HCT116 (cell line): ENCODE results near the gene SLC25A44. TPM values are rescaled to one million over a fixed set of nuclear protein-coding genes. Genes with fewer than 3 reads are reported as not detected.

Experiments used
- ATAC-seq: fragments of 200-7000 bp; cut with Tn5 transposase; 2 replicates; pipeline ENCODE4 v1.9.1; 2020; ENCODE audit warnings: mild to moderate bottlenecking, moderate library complexity
- BruUV-seq: library from RNA; stranded (reverse); fragments of 400-500 nt; replicated peaks from 2 replicates; lab custom pipeline; 2021; lab: Mats Ljungman, UMichigan
- CTCF ChIA-PET: fragments of 300-600 bp; sonication (Branson Sonifier 250); formaldehyde crosslinking; loops from one replicate; lab custom pipeline; 2021; ENCODE audit warnings: antibody characterized with exemption; lab: Charles Lee
- POLR2A ChIA-PET: fragments of 300-600, 350-600 bp; sonication (Branson Sonifier 250); formaldehyde crosslinking; loops from one replicate; lab custom pipeline; 2021; ENCODE audit warnings: antibody characterized with exemption; lab: Charles Lee
- RAD21 ChIA-PET, 2 experiments: fragments of 300-600 bp; sonication (Branson Sonifier 250); formaldehyde crosslinking; loops; one replicate each; lab custom pipeline; 2023; ENCODE audit warnings: low total read pairs in 2 of 2; ENCODE audit not compliant: uncharacterized antibody in 2 of 2, unreplicated experiment in 2 of 2, low non-redundant PET in 1 of 2; lab: Charles Lee
- DNase-seq: peaks from one replicate; pipeline ENCODE4 v3.0.0-alpha.2; 2010; ENCODE audit warnings: low read depth, low spot score
- H2AFZ ChIP-seq: fragments of 200-600 bp; shearing (Covaris generic), sonication (generic); 2 replicates; pipeline ENCODE4 v1.6.1; 2017; ENCODE audit warnings: low read depth, mixed run types, mixed read lengths, antibody characterized with exemption, low read length; ENCODE audit not compliant: poor library complexity, severe bottlenecking
- H3K27ac ChIP-seq: 2 replicates; pipeline ENCODE4 v1.5.1; 2012; ENCODE audit warnings: low read depth, low read length
- H3K27me3 ChIP-seq: fragments of 200-600 bp; sonication (generic); 2 replicates; pipeline ENCODE4 v1.6.1; 2016; ENCODE audit warnings: mixed run types, low read length, mixed read lengths; ENCODE audit not compliant: insufficient read depth
- H3K36me3 ChIP-seq, 2 experiments: fragments of 200-500 bp in 1 of 2; fragments of 200-600 bp in 1 of 2; sonication (Bioruptor generic) in 1 of 2; sonication (generic) in 1 of 2; 2 replicates each; pipeline versions ENCODE4 v1.5.1 to v1.6.1; 2014 to 2016; ENCODE audit warnings: low read length in 2 of 2, inconsistent platforms in 1 of 2, mixed read lengths in 1 of 2, mixed run types in 1 of 2; ENCODE audit not compliant: insufficient read depth in 2 of 2, control insufficient read depth in 1 of 2
- H3K4me1 ChIP-seq, 2 experiments: fragments of 200-600 bp in 1 of 2; sonication (generic) in 1 of 2; 2 replicates each; pipeline versions ENCODE4 v1.5.1 to v1.6.1; 2012 to 2017; ENCODE audit warnings: low read length in 2 of 2, inconsistent platforms in 1 of 2, mild to moderate bottlenecking in 1 of 2, mixed read lengths in 1 of 2, mixed run types in 1 of 2, moderate library complexity in 1 of 2; ENCODE audit not compliant: insufficient read depth in 2 of 2, control insufficient read depth in 1 of 2
- H3K4me2 ChIP-seq: fragments of 200-600 bp; sonication (generic); 2 replicates; pipeline ENCODE4 v1.6.1; 2017; ENCODE audit warnings: mixed run types, low read length, mixed read lengths
- H3K4me3 ChIP-seq, 2 experiments: fragments of 200-600 bp in 1 of 2; sonication (generic) in 1 of 2; replicated peaks in 1 of 2; 2 replicates each; pipeline ENCODE4 v1.5.1; 2011 to 2016; ENCODE audit warnings: low read length in 2 of 2, control low read depth in 1 of 2, low read depth in 1 of 2, mild to moderate bottlenecking in 1 of 2, mixed read lengths in 1 of 2, mixed run types in 1 of 2
- H3K79me2 ChIP-seq: fragments of 200-600 bp; sonication (generic); 2 replicates; pipeline ENCODE4 v1.6.1; 2017; ENCODE audit warnings: mild to moderate bottlenecking, mixed run types, low read length, moderate library complexity, mixed read lengths; ENCODE audit not compliant: insufficient read depth
- H3K9ac ChIP-seq: fragments of 200-600 bp; sonication (generic); 2 replicates; pipeline ENCODE4 v1.6.1; 2016; ENCODE audit warnings: low read length, mixed read lengths
- H3K9me2 ChIP-seq: fragments of 200-600 bp; sonication (generic), shearing (Covaris generic); 2 replicates; pipeline ENCODE4 v1.6.1; 2017; ENCODE audit warnings: mixed run types, mild to moderate bottlenecking, moderate library complexity; ENCODE audit not compliant: insufficient read depth
- H3K9me3 ChIP-seq, 2 experiments: fragments of 200-500 bp in 1 of 2; fragments of 200-600 bp in 1 of 2; sonication (Bioruptor generic) in 1 of 2; sonication (generic) in 1 of 2; 2 replicates each; pipeline ENCODE4 v1.6.1; 2014 to 2017; ENCODE audit warnings: low read length in 2 of 2, mixed read lengths in 2 of 2, inconsistent platforms in 1 of 2, low read depth in 1 of 2, mild to moderate bottlenecking in 1 of 2, mixed run types in 1 of 2, moderate library complexity in 1 of 2; ENCODE audit not compliant: control insufficient read depth in 1 of 2, insufficient read depth in 1 of 2
- H4K20me1 ChIP-seq: fragments of 200-600 bp; sonication (generic), shearing (Covaris generic); 2 replicates; pipeline ENCODE4 v1.6.1; 2017; ENCODE audit warnings: mixed run types, mild to moderate bottlenecking, moderate library complexity; ENCODE audit not compliant: insufficient read depth
- CBX3 ChIP-seq: IDR thresholded peaks from 2 replicates; pipeline ENCODE4 v1.6.1; 2012; ENCODE audit warnings: low read depth
- ELF1 ChIP-seq: IDR thresholded peaks from 2 replicates; pipeline ENCODE4 v1.6.1; 2012; ENCODE audit warnings: low read depth, borderline replicate concordance
- EZH2 ChIP-seq: fragments of 200-600 bp; sonication (generic); IDR thresholded peaks from 2 replicates; pipeline ENCODE4 v1.6.1; 2017; ENCODE audit warnings: antibody characterized with exemption, mixed run types
- FOSL1 ChIP-seq: IDR thresholded peaks from 2 replicates; pipeline ENCODE4 v1.6.1; 2012; ENCODE audit warnings: low read depth
- MAX ChIP-seq: IDR thresholded peaks from 2 replicates; pipeline ENCODE4 v1.6.1; 2012
- POLR2A ChIP-seq: IDR thresholded peaks from 2 replicates; pipeline ENCODE4 v1.7.0; 2011; ENCODE audit warnings: borderline replicate concordance; ENCODE audit not compliant: insufficient read depth, insufficient read length; ENCODE audit errors: extremely low read depth
- REST ChIP-seq: IDR thresholded peaks from 2 replicates; pipeline ENCODE4 v1.6.1; 2012; ENCODE audit warnings: low read depth
- SIN3A ChIP-seq: IDR thresholded peaks from 2 replicates; pipeline ENCODE4 v1.6.1; 2012; ENCODE audit warnings: low read depth
- SP1 ChIP-seq: IDR thresholded peaks from 2 replicates; pipeline ENCODE4 v1.6.1; 2012; ENCODE audit warnings: low read depth
- SRF ChIP-seq: IDR thresholded peaks from 2 replicates; pipeline ENCODE4 v1.6.1; 2012; ENCODE audit warnings: low read depth
- YY1 ChIP-seq: IDR thresholded peaks from 2 replicates; pipeline ENCODE4 v1.6.1; 2011; ENCODE audit warnings: low read length, low read depth, moderate library complexity, mild to moderate bottlenecking; ENCODE audit not compliant: insufficient replicate concordance; ENCODE audit errors: extremely low read depth
- ZFX ChIP-seq: fragments of 450-650 bp; IDR thresholded peaks from 2 replicates; pipeline ENCODE4 v1.6.1; 2017
- ZNF274 ChIP-seq: fragments of 200-500 bp; sonication (Bioruptor generic); IDR thresholded peaks from 2 replicates; pipeline ENCODE4 v1.6.1; 2014; ENCODE audit warnings: mild to moderate bottlenecking, low read depth, low read length, inconsistent platforms
- intact Hi-C: fragments of 100-400 bp; cut with micrococcal nuclease; formaldehyde crosslinking; loops from 2 replicates; pipeline ENCODE4 v1.10.0; 2022
- total RNA-seq: library from RNA; stranded (reverse); gene quantifications from one replicate; pipeline ENCODE4 v1.2.1, GENCODE V29; 2021; ENCODE audit not compliant: unreplicated experiment
- TF ChIP-seq, protein P1 (sequence below): IDR thresholded peaks from 2 replicates; pipeline ENCODE4 v1.6.1; 2012
- TF ChIP-seq, protein P2 (sequence below), 3 experiments: fragments of 200-600 bp in 1 of 3; sonication (generic) in 1 of 3; IDR thresholded peaks in 2 of 3; conservative IDR thresholded peaks in 1 of 3; 2 replicates each; pipeline ENCODE4 v1.5.1; 2012 to 2017; ENCODE audit warnings: low read depth in 2 of 3, low read length in 2 of 3, antibody characterized with exemption in 1 of 3, borderline replicate concordance in 1 of 3, control low read depth in 1 of 3, mild to moderate bottlenecking in 1 of 3, mixed read lengths in 1 of 3, mixed run types in 1 of 3, moderate library complexity in 1 of 3; ENCODE audit not compliant: insufficient read depth in 1 of 3

The SLC25A44 gene
- total RNA-seq, 1 experiment from 2014 or later, result 17.5 TPM

DNA sequence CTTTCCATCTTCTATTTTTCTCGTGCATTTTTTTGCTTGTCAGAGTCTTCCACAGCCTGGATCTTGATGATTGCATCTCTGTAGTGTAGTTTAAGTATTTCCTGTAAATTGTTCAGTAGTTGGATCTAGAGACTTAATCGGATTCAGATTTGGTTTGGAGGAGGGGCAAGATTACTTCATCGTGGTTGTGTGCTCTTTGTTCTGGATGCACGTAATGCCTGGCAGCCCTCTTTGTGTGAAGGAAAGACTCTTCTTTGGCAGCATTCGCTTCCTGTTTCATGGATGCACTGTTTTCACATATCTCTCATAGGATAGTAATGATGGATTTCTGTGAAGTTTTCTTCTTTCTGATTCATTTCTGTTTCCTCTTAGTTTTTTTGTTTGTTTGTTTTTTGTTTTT lies 26.4 kb upstream of the SLC25A44 start:
- no TSS peak for BruUV-seq

More for the DNA sequence above, 26.4 kb upstream of the SLC25A44 start:
- DNase-seq (no peak), ATAC-seq (no peak)
- ChIA-PET RAD21 (interaction anchor here in 1 of 2 experiments (0.6 kb wide), 1 partner anchor 57 kb away, joined by 3 read pairs; no protein-coding TSS in a partner anchor), POLR2A (no interaction called here), CTCF (no interaction called here)
- H3K27ac ChIP-seq, result no peak overlapping the region
- H3K9ac ChIP-seq, result no peak overlapping the region
- H3K9me2 ChIP-seq, result no peaks in the 10 kb centered on the region
- no peaks in the 10 kb centered on the region for H3K79me2 ChIP-seq
- TF ChIP-seq REST, result no peak
- TF ChIP-seq CBX3, result no peak
- no peak for TF ChIP-seq POLR2A
- TF ChIP-seq ZFX, result no peak
- no peak for TF ChIP-seq SRF
- TF ChIP-seq SIN3A, result no peak
- TF ChIP-seq FOSL1, result no peak
- TF ChIP-seq, protein P1, sequence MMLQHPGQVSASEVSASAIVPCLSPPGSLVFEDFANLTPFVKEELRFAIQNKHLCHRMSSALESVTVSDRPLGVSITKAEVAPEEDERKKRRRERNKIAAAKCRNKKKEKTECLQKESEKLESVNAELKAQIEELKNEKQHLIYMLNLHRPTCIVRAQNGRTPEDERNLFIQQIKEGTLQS, result no peak
- TF ChIP-seq YY1, result no peak
- TF ChIP-seq ZNF274, result no peak
- TF ChIP-seq MAX, result no peak
- TF ChIP-seq, protein P2, sequence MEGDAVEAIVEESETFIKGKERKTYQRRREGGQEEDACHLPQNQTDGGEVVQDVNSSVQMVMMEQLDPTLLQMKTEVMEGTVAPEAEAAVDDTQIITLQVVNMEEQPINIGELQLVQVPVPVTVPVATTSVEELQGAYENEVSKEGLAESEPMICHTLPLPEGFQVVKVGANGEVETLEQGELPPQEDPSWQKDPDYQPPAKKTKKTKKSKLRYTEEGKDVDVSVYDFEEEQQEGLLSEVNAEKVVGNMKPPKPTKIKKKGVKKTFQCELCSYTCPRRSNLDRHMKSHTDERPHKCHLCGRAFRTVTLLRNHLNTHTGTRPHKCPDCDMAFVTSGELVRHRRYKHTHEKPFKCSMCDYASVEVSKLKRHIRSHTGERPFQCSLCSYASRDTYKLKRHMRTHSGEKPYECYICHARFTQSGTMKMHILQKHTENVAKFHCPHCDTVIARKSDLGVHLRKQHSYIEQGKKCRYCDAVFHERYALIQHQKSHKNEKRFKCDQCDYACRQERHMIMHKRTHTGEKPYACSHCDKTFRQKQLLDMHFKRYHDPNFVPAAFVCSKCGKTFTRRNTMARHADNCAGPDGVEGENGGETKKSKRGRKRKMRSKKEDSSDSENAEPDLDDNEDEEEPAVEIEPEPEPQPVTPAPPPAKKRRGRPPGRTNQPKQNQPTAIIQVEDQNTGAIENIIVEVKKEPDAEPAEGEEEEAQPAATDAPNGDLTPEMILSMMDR (IDR thresholded peaks at IDR 0.05 in 2 of 3, conservative IDR thresholded peaks at IDR 0.05 in 1 of 3; ENCODE audit: borderline replicate concordance in 1 of 3, insufficient read depth in 1 of 3, low read depth in 2 of 3, low read length in 2 of 3), result no peak
- no peak for TF ChIP-seq ELF1
- TF ChIP-seq SP1, result no peak
- TF ChIP-seq EZH2, result no peak
- intact Hi-C loops, result no loop called here
- no peaks in the 10 kb centered on the region for H3K27me3 ChIP-seq
- H3K4me3 ChIP-seq, result no peak overlapping the region
- H3K36me3 ChIP-seq, result no peaks in the 10 kb centered on the region
- no peaks in the 10 kb centered on the region for H4K20me1 ChIP-seq
- no peaks in the 10 kb centered on the region for H3K4me1 ChIP-seq
- no peak overlapping the region for H2AFZ ChIP-seq
- H3K4me2 ChIP-seq, result no peak overlapping the region
- H3K9me3 ChIP-seq, result no peaks in the 10 kb centered on the region
